IMR-90 (cell line): ENCODE results near the gene RALGAPB. TPM values are rescaled to one million over a fixed set of nuclear protein-coding genes. Genes with fewer than 3 reads are reported as not detected.
A peak's percentile ranks its signal among the peaks of the same experiment; 100 is the strongest.
"Not testable (repeated sequence)": the region's sequence is repeated elsewhere in the genome, so short reads cannot be mapped to it uniquely, and the experiment has no call there.

Source experiments
- ATAC-seq: fragments of 200-7000 bp; cut with Tn5 transposase; 2 replicates; pipeline ENCODE4 v1.9.1; 2020; ENCODE audit warnings: low read depth, mild to moderate bottlenecking, moderate library complexity
- BruUV-seq: library from RNA; stranded (reverse); fragments of 400-500 nt; replicated peaks from 2 replicates; lab custom pipeline; 2021; lab: Mats Ljungman, UMichigan
- CTCF ChIA-PET: fragments of 300-600 bp; formaldehyde crosslinking; extraction: SDS; loops from one replicate; lab custom pipeline; 2021; ENCODE audit warnings: antibody characterized with exemption; lab: Yijun Ruan, JAX
- POLR2A ChIA-PET: fragments of 300-600 bp; sonication (Branson Sonifier 250); formaldehyde crosslinking; loops from one replicate; lab custom pipeline; 2022; ENCODE audit warnings: antibody characterized with exemption; ENCODE audit not compliant: unreplicated experiment; lab: Charles Lee
- DNase-seq: peaks from one replicate; pipeline ENCODE4 v3.0.0; 2013
- H2AFZ ChIP-seq: replicated peaks from 2 replicates; pipeline ENCODE3; 2013; ENCODE audit warnings: low read length, mild to moderate bottlenecking; ENCODE audit not compliant: poor library complexity
- H2AK5ac ChIP-seq: 2 replicates; pipeline ENCODE4 v1.6.1; 2013; ENCODE audit warnings: low read depth, low read length, inconsistent platforms
- H2AK9ac ChIP-seq: replicated peaks from 2 replicates; pipeline ENCODE3; 2013; ENCODE audit warnings: mild to moderate bottlenecking, low read depth, low read length, moderate library complexity; ENCODE audit not compliant: poor library complexity
- H2BK120ac ChIP-seq: 2 replicates; pipeline ENCODE4 v1.6.1; 2013; ENCODE audit warnings: low read depth, low read length, inconsistent platforms
- H2BK15ac ChIP-seq: 3 replicates; pipeline ENCODE4 v1.6.1; 2013; ENCODE audit warnings: low read depth, low read length, inconsistent platforms
- H2BK20ac ChIP-seq: 2 replicates; pipeline ENCODE4 v1.6.1; 2013; ENCODE audit warnings: low read depth, mild to moderate bottlenecking, inconsistent platforms, low read length, moderate library complexity
- H2BK5ac ChIP-seq: 2 replicates; pipeline ENCODE4 v1.6.1; 2013; ENCODE audit warnings: mild to moderate bottlenecking, low read depth, low read length, inconsistent platforms; ENCODE audit not compliant: poor library complexity, severe bottlenecking
- H3K14ac ChIP-seq: replicated peaks from 2 replicates; pipeline ENCODE4 v1.6.1; 2013; ENCODE audit warnings: low read depth, low read length, inconsistent platforms
- H3K18ac ChIP-seq: 2 replicates; pipeline ENCODE4 v1.6.1; 2013; ENCODE audit warnings: low read depth, low read length, control low read depth
- H3K23ac ChIP-seq: 2 replicates; pipeline ENCODE4 v1.6.1; 2013; ENCODE audit warnings: low read depth, low read length, inconsistent platforms
- H3K27ac ChIP-seq: 2 replicates; pipeline ENCODE4 v1.5.1; 2013; ENCODE audit warnings: mild to moderate bottlenecking, control low read depth, low read length; ENCODE audit not compliant: insufficient read depth
- H3K27me3 ChIP-seq: 2 replicates; pipeline ENCODE4 v1.6.1; 2013; ENCODE audit warnings: low read length; ENCODE audit not compliant: control insufficient read depth, insufficient read depth
- H3K36me3 ChIP-seq: 2 replicates; pipeline ENCODE4 v1.6.1; 2013; ENCODE audit warnings: low read length, mixed read lengths; ENCODE audit not compliant: control insufficient read depth, insufficient read depth
- H3K4ac ChIP-seq: 2 replicates; pipeline ENCODE4 v1.6.1; 2013; ENCODE audit warnings: low read depth, low read length, inconsistent platforms
- H3K4me1 ChIP-seq: 2 replicates; pipeline ENCODE4 v1.6.1; 2013; ENCODE audit warnings: low read length, mixed read lengths; ENCODE audit not compliant: control insufficient read depth, insufficient read depth
- H3K4me2 ChIP-seq: 2 replicates; pipeline ENCODE4 v1.6.1; 2013; ENCODE audit warnings: low read depth, mild to moderate bottlenecking, control low read depth, low read length, moderate library complexity
- H3K4me3 ChIP-seq: 2 replicates; pipeline ENCODE4 v1.5.1; 2013; ENCODE audit warnings: low read depth, mild to moderate bottlenecking, control low read depth, low read length, moderate library complexity; ENCODE audit not compliant: insufficient read depth
- H3K56ac ChIP-seq: 2 replicates; pipeline ENCODE4 v1.6.1; 2013; ENCODE audit warnings: low read length, inconsistent platforms; ENCODE audit not compliant: insufficient read depth; ENCODE audit errors: extremely low read depth
- H3K79me1 ChIP-seq, 2 experiments: 2 replicates each; pipeline ENCODE4 v1.6.1; 2013; ENCODE audit warnings: low read length in 2 of 2, inconsistent platforms in 1 of 2, low read depth in 1 of 2
- H3K9ac ChIP-seq: 2 replicates; pipeline ENCODE4 v1.6.1; 2013; ENCODE audit warnings: low read depth, low read length, control low read depth
- H3K9me1 ChIP-seq: 2 replicates; pipeline ENCODE4 v1.6.1; 2013; ENCODE audit warnings: low read length, inconsistent platforms; ENCODE audit not compliant: insufficient read depth
- H3K9me3 ChIP-seq: 2 replicates; pipeline ENCODE4 v1.6.1; 2013; ENCODE audit warnings: low read length; ENCODE audit not compliant: control insufficient read depth, insufficient read depth
- H4K20me1 ChIP-seq: 2 replicates; pipeline ENCODE4 v1.6.1; 2013; ENCODE audit warnings: low read length, inconsistent platforms; ENCODE audit not compliant: insufficient read depth
- H4K5ac ChIP-seq: 2 replicates; pipeline ENCODE4 v1.6.1; 2013; ENCODE audit warnings: mild to moderate bottlenecking, low read depth, low read length, control low read depth
- H4K8ac ChIP-seq, 2 experiments: 2 replicates each; pipeline ENCODE4 v1.6.1; 2013; ENCODE audit warnings: low read depth in 2 of 2, low read length in 2 of 2, control low read depth in 1 of 2, inconsistent platforms in 1 of 2
- H4K91ac ChIP-seq: 2 replicates; pipeline ENCODE4 v1.6.1; 2013; ENCODE audit warnings: low read depth, low read length, inconsistent platforms; ENCODE audit not compliant: insufficient read depth
- BHLHE40 ChIP-seq: fragments of 150-350 bp; IDR thresholded peaks from 2 replicates; pipeline ENCODE4 v1.6.1; 2016; ENCODE audit warnings: mild to moderate bottlenecking, low read depth, low read length
- CEBPB ChIP-seq: IDR thresholded peaks from 2 replicates; pipeline ENCODE4 v1.6.1; 2012; ENCODE audit warnings: low read depth, low read length, improper control_type of control experiment
- MAFK ChIP-seq: IDR thresholded peaks from 2 replicates; pipeline ENCODE4 v1.6.1; 2012; ENCODE audit warnings: low read depth, low read length, improper control_type of control experiment
- NFE2L2 ChIP-seq: fragments of 150-350 bp; IDR thresholded peaks from 2 replicates; pipeline ENCODE4 v1.6.1; 2016; ENCODE audit warnings: low read depth, mild to moderate bottlenecking, low read length
- RAD21 ChIP-seq: IDR thresholded peaks from 2 replicates; pipeline ENCODE4 v1.6.1; 2012; ENCODE audit warnings: low read length, improper control_type of control experiment
- RCOR1 ChIP-seq: IDR thresholded peaks from 2 replicates; pipeline ENCODE4 v1.6.1; 2012; ENCODE audit warnings: mild to moderate bottlenecking, low read length, improper control_type of control experiment; ENCODE audit not compliant: insufficient replicate concordance
- WGBS, 2 experiments: methylation state at CpG; one replicate each; pipeline versions ENCODE4 v1.1.5 to v1.1.7; 2013; ENCODE audit warnings: missing lambda C conversion rate in 2 of 2; ENCODE audit not compliant: insufficient read length in 1 of 2; ENCODE audit errors: extremely low coverage in 2 of 2; 5-methylcytosine and 5-hydroxymethylcytosine counted together
- dilution Hi-C: fragments of 300-500 bp; cut with HindIII; formaldehyde crosslinking; loops from one replicate; pipeline ENCODE4 v1.14.3; 2018; ENCODE audit warnings: low sequenced_read_pairs; ENCODE audit not compliant: unreplicated experiment
- in situ Hi-C: fragments of 300-500 bp; cut with MboI; formaldehyde crosslinking; loops from 3 replicates; pipeline ENCODE4 v1.14.3; 2019; ENCODE audit warnings: low sequenced_read_pairs, inconsistent platforms, mixed read lengths
- intact Hi-C: fragments of 100-400 bp; cut with micrococcal nuclease; formaldehyde crosslinking; loops from 2 replicates; pipeline ENCODE4 v1.10.0; 2022
- polyA plus RNA-seq, 3 experiments: library from polyadenylated mRNA; depleted of rRNA; stranded (reverse); fragments of >200 nt; gene quantifications; 2 replicates each; pipeline ENCODE4 v1.2.3, GENCODE V29; 2012; ENCODE audit warnings: low replicate concordance in 1 of 3
- total RNA-seq: library from RNA; depleted of rRNA; stranded (reverse); fragments of >200 nt; gene quantifications from 2 replicates; pipeline ENCODE4 v1.2.3, GENCODE V29; 2012
- TF ChIP-seq, protein P1 (sequence below): fragments of 150-350 bp; IDR thresholded peaks from 2 replicates; pipeline ENCODE4 v1.6.1; 2016; ENCODE audit warnings: low read depth, mild to moderate bottlenecking, low read length, moderate library complexity, borderline replicate concordance

RALGAPB gene
- total and polyA plus RNA-seq, 2 of the 4 experiments (the other 2 are of a cell fraction), result 12.7 to 30.3 TPM

DNA sequence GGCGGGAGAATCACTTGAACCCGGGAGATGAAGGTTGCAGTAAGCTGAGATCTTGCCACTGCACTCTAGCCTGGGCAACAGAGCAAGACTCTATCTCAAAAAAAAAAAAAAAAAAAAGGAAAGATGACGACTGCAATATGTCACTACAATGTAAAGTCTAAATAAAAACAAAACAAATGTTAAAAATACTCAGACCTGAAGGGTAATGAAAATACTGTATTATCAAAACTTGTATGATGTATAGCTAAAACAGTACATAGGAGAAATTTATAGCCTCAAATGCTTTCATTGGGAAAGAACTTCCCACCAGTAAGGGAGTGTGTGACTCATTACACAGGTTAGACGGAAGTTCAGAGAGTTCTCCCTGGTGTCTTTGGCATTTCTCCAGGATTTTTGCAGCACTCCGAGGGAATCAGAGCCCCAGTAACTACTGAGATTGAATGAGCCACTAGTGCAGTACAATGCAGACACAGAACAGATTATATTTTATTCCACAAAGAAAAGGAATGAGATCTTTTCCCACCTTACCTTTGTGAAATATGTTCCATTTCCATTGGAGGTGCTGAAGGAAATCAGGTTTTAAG is 12.5 kb upstream of the RALGAPB start:
- no TSS peak for BruUV-seq
- no peak overlapping the region for H3K4me3 ChIP-seq
- H3K23ac ChIP-seq, result no peak overlapping the region
- H3K79me1 ChIP-seq, result no peaks in the 10 kb centered on the region
- no peaks in the 10 kb centered on the region for H3K36me3 ChIP-seq
- H3K27ac ChIP-seq, result no peak overlapping the region
- no peaks in the 10 kb centered on the region for H3K4me1 ChIP-seq
- intact Hi-C loops (no loop called here), dilution Hi-C loops (no loop called here), in situ Hi-C loops (loop anchor here (25.0 kb wide), 1 partner anchor 277 kb away; the partner anchor contains the start of gene ACTR5)
- no peak overlapping the region for H3K4me2 ChIP-seq
- no peak overlapping the region for H2AK5ac ChIP-seq
- no peak overlapping the region for H3K9ac ChIP-seq
- H3K56ac ChIP-seq, result no peak overlapping the region
- DNase-seq (peak; percentile 81), ATAC-seq (peak; percentile 40; the same call in 1 of the 2 replicates)
- H2BK20ac ChIP-seq, result no peak overlapping the region
- WGBS, 2 experiments, result no CpG with 5 or more reads among the region's 5 CpGs
- no peaks in the 10 kb centered on the region for H4K20me1 ChIP-seq
- no peak overlapping the region for H2BK120ac ChIP-seq
- H3K4ac ChIP-seq, result no peak overlapping the region
- no peak overlapping the region for H2AK9ac ChIP-seq
- H4K5ac ChIP-seq, result no peak overlapping the region
- no peaks in the 10 kb centered on the region for H3K9me1 ChIP-seq
- no peak overlapping the region for H4K8ac ChIP-seq
- H2AFZ ChIP-seq, result no peak overlapping the region
- no peaks in the 10 kb centered on the region; the same call in 1 of the 2 replicates for H3K27me3 ChIP-seq
- H2BK15ac ChIP-seq, result no peak overlapping the region
- TF ChIP-seq MAFK (no peak), CEBPB (no peak), RCOR1 (no peak), RAD21 (no peak), BHLHE40 (no peak), NFE2L2 (no peak)
- TF ChIP-seq, protein P1, sequence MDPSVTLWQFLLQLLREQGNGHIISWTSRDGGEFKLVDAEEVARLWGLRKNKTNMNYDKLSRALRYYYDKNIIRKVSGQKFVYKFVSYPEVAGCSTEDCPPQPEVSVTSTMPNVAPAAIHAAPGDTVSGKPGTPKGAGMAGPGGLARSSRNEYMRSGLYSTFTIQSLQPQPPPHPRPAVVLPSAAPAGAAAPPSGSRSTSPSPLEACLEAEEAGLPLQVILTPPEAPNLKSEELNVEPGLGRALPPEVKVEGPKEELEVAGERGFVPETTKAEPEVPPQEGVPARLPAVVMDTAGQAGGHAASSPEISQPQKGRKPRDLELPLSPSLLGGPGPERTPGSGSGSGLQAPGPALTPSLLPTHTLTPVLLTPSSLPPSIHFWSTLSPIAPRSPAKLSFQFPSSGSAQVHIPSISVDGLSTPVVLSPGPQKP, result no peak
- no peak overlapping the region for H3K14ac ChIP-seq
- no peak overlapping the region for H4K91ac ChIP-seq
- H3K18ac ChIP-seq, result no peak overlapping the region
- CTCF ChIA-PET, result no interaction called here
- POLR2A ChIA-PET, result no interaction called here
- H2BK5ac ChIP-seq, result no peak overlapping the region
- H3K9me3 ChIP-seq, result no peaks in the 10 kb centered on the region

DNA sequence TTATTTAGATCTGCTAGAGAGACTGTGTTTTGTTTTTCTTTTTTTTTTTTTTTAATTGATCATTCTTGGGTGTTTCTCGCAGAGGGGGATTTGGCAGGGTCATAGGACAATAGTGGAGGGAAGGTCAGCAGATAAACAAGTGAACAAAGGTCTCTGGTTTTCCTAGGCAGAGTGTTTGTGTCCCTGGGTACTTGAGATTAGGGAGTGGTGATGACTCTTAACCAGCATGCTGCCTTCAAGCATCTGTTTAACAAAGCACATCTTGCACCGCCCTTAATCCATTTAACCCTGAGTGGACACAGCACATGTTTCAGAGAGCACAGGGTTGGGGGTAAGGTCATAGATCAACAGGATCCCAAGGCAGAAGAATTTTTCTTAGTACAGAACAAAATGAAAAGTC is 12.0 kb upstream of the RALGAPB start:
- H3K27me3 ChIP-seq, H3K4ac ChIP-seq, H3K9ac ChIP-seq, H3K14ac ChIP-seq, H2BK15ac ChIP-seq, H4K8ac ChIP-seq, H4K91ac ChIP-seq, H2BK5ac ChIP-seq, DNase-seq, H2AK5ac ChIP-seq, POLR2A ChIA-PET, H3K79me1 ChIP-seq, ATAC-seq, intact Hi-C loops, H2AFZ ChIP-seq, H3K36me3 ChIP-seq, H3K9me3 ChIP-seq, H3K23ac ChIP-seq, H3K27ac ChIP-seq, H2BK120ac ChIP-seq, BruUV-seq, H3K9me1 ChIP-seq, H3K56ac ChIP-seq, H4K20me1 ChIP-seq, H3K4me2 ChIP-seq, H2BK20ac ChIP-seq, H3K4me3 ChIP-seq, H2AK9ac ChIP-seq, dilution Hi-C loops, H3K4me1 ChIP-seq, CTCF ChIA-PET, H3K18ac ChIP-seq, H4K5ac ChIP-seq: not testable (repeated sequence)
- WGBS, 2 experiments, result no CpG with 5 or more reads among the region's 2 CpGs
- in situ Hi-C loops, result loop anchor here (25.0 kb wide), 1 partner anchor 277 kb away; the partner anchor contains the start of gene ACTR5
